ENCODE measurements around the gene USP3.

Gene USP3

DNA sequence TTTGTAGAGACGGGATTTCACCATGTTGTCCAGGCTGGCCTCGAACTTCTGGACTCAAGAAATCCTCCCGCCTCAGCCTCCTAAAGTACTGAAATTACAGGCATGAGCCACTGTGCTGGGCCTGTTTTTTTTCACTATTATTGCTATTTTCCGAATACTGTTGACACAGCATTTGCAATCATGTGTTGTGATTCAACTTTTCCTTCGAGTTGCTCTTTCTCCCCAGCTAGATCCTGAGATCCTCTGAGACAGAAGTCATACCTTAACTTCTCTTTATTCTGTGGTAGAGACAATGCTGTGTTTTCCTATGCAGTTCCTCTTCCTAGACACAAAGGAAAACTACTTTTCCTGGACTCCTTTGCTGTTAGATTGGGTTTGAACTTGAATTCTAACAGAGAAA lies 46.4 kb upstream of the USP3 start:
- TF ChIP-seq RARB (CRISPR knock-in tag; IDR thresholded peaks at IDR 0.05) (no peak), TOX (CRISPR knock-in tag; IDR thresholded peaks at IDR 0.05; ENCODE audit: borderline replicate concordance) (no peak)
- TF ChIP-seq, protein P1, sequence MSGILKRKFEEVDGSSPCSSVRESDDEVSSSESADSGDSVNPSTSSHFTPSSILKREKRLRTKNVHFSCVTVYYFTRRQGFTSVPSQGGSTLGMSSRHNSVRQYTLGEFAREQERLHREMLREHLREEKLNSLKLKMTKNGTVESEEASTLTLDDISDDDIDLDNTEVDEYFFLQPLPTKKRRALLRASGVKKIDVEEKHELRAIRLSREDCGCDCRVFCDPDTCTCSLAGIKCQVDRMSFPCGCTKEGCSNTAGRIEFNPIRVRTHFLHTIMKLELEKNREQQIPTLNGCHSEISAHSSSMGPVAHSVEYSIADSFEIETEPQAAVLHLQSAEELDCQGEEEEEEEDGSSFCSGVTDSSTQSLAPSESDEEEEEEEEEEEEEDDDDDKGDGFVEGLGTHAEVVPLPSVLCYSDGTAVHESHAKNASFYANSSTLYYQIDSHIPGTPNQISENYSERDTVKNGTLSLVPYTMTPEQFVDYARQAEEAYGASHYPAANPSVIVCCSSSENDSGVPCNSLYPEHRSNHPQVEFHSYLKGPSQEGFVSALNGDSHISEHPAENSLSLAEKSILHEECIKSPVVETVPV (CRISPR knock-in tag; IDR thresholded peaks at IDR 0.05) = no peak
- TF ChIP-seq, protein P2, sequence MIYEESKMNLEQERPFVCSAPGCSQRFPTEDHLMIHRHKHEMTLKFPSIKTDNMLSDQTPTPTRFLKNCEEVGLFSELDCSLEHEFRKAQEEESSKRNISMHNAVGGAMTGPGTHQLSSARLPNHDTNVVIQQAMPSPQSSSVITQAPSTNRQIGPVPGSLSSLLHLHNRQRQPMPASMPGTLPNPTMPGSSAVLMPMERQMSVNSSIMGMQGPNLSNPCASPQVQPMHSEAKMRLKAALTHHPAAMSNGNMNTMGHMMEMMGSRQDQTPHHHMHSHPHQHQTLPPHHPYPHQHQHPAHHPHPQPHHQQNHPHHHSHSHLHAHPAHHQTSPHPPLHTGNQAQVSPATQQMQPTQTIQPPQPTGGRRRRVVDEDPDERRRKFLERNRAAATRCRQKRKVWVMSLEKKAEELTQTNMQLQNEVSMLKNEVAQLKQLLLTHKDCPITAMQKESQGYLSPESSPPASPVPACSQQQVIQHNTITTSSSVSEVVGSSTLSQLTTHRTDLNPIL (CRISPR knock-in tag; IDR thresholded peaks at IDR 0.05; ENCODE audit: low read depth) = no peak
- ATAC-seq = no peak

GRCh38 chr15:63458794-63459395 lies 45.5 kb upstream of the USP3 start:
- ATAC-seq = no peak
- TF ChIP-seq ZC3H10 (CRISPR knock-in tag; IDR thresholded peaks at IDR 0.05) (no peak), ESRRG (CRISPR knock-in tag; IDR thresholded peaks at IDR 0.05) (no peak), ZNF8 (CRISPR knock-in tag; IDR thresholded peaks at IDR 0.05) (no peak), ZNF565 (CRISPR knock-in tag; conservative IDR thresholded peaks at IDR 0.05; ENCODE audit: low read depth) (no peak), OSR1 (CRISPR knock-in tag; IDR thresholded peaks at IDR 0.05) (no peak), ZNF70 (CRISPR knock-in tag; IDR thresholded peaks at IDR 0.05) (no peak), ZFP3 (CRISPR knock-in tag; IDR thresholded peaks at IDR 0.05) (no peak), TSHZ2 (CRISPR knock-in tag; IDR thresholded peaks at IDR 0.05) (no peak), TCF4 (CRISPR knock-in tag; IDR thresholded peaks at IDR 0.05; ENCODE audit: borderline replicate concordance) (no peak), ISL1 (CRISPR knock-in tag; IDR thresholded peaks at IDR 0.05) (no peak)
- TF ChIP-seq, protein P3, sequence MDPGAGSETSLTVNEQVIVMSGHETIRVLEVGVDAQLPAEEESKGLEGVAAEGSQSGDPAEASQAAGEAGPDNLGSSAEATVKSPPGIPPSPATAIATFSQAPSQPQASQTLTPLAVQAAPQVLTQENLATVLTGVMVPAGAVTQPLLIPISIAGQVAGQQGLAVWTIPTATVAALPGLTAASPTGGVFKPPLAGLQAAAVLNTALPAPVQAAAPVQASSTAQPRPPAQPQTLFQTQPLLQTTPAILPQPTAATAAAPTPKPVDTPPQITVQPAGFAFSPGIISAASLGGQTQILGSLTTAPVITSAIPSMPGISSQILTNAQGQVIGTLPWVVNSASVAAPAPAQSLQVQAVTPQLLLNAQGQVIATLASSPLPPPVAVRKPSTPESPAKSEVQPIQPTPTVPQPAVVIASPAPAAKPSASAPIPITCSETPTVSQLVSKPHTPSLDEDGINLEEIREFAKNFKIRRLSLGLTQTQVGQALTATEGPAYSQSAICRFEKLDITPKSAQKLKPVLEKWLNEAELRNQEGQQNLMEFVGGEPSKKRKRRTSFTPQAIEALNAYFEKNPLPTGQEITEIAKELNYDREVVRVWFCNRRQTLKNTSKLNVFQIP (CRISPR knock-in tag; IDR thresholded peaks at IDR 0.05; ENCODE audit: borderline replicate concordance, low read depth) = no peak
- TF ChIP-seq, protein P2 (CRISPR knock-in tag; IDR thresholded peaks at IDR 0.05; ENCODE audit: low read depth) = no peak

- no peak for ATAC-seq
- no peak for TF ChIP-seq ZNF8 (CRISPR knock-in tag; IDR thresholded peaks at IDR 0.05)
- TF ChIP-seq, protein P2 (CRISPR knock-in tag; IDR thresholded peaks at IDR 0.05; ENCODE audit: low read depth) = no peak
- TF ChIP-seq ARNTL (CRISPR knock-in tag; IDR thresholded peaks at IDR 0.05; ENCODE audit: borderline replicate concordance, low read depth) = no peak
- TF ChIP-seq ESRRG (CRISPR knock-in tag; IDR thresholded peaks at IDR 0.05) = no peak
- no peak for TF ChIP-seq BACH2 (CRISPR knock-in tag; IDR thresholded peaks at IDR 0.05; ENCODE audit: borderline replicate concordance)
Observed at GRCh38 chr15:63460210-63461155, 43.9 kb upstream of the USP3 start.

Measured in SK-N-SH treated with all-trans-retinoic acid at 6 μM for 48 hours (cell line).